GM23338 (cell line): Measurements from ENCODE around the gene ST6GALNAC4. TPM values are rescaled to one million over a fixed set of nuclear protein-coding genes. Genes with fewer than 3 reads are reported as not detected.

ENCODE experiments used
- ATAC-seq: fragments of 200-7000 bp; cut with Tn5 transposase; 3 replicates; pipeline ENCODE4 v1.9.1; 2020
- DNase-seq: peaks from one replicate; pipeline ENCODE4 v3.0.0-alpha.2; 2015; ENCODE audit warnings: low spot score
- H2AFZ ChIP-seq: fragments of 200-600 bp; sonication (generic); 2 replicates; pipeline ENCODE4 v1.8.0; 2016; ENCODE audit warnings: antibody characterized with exemption, mild to moderate bottlenecking, moderate library complexity
- H3F3A ChIP-seq: fragments of 200-600 bp; sonication (generic); replicated peaks from 2 replicates; pipeline ENCODE4 v1.8.0; 2017; ENCODE audit warnings: antibody characterized with exemption, mixed run types, low read depth
- H3K27ac ChIP-seq: fragments of 200-600 bp; sonication (generic); 2 replicates; pipeline ENCODE4 v1.6.1; 2016; ENCODE audit warnings: low read depth
- H3K27me3 ChIP-seq: fragments of 200-600 bp; sonication (generic); 2 replicates; pipeline ENCODE4 v1.8.0; 2016; ENCODE audit warnings: mild to moderate bottlenecking, mixed run types, moderate library complexity; ENCODE audit not compliant: insufficient read depth
- H3K36me3 ChIP-seq: fragments of 200-600 bp; sonication (generic); 2 replicates; pipeline ENCODE4 v1.8.0; 2016; ENCODE audit warnings: mild to moderate bottlenecking; ENCODE audit not compliant: insufficient read depth
- H3K4me1 ChIP-seq: fragments of 200-600 bp; sonication (generic); 2 replicates; pipeline ENCODE4 v1.8.0; 2016; ENCODE audit warnings: mild to moderate bottlenecking, moderate library complexity; ENCODE audit not compliant: insufficient read depth
- H3K4me2 ChIP-seq: fragments of 200-600 bp; sonication (generic); 2 replicates; pipeline ENCODE4 v1.7.1; 2017; ENCODE audit warnings: mixed run types
- H3K4me3 ChIP-seq: fragments of 200-600 bp; sonication (generic); 2 replicates; pipeline ENCODE4 v1.6.1; 2016; ENCODE audit warnings: mixed run types
- H3K79me2 ChIP-seq: fragments of 200-600 bp; sonication (generic); replicated peaks from 2 replicates; pipeline ENCODE4 v1.8.0; 2017; ENCODE audit warnings: mild to moderate bottlenecking; ENCODE audit not compliant: insufficient read depth
- H3K9me2 ChIP-seq: fragments of 200-600 bp; sonication (generic); 2 replicates; pipeline ENCODE4 v1.8.0; 2017; ENCODE audit not compliant: insufficient read depth
- H4K20me1 ChIP-seq: fragments of 200-600 bp; sonication (generic); replicated peaks from 2 replicates; pipeline ENCODE4 v1.8.0; 2017; ENCODE audit warnings: mild to moderate bottlenecking; ENCODE audit not compliant: insufficient read depth
- H3K27ac Mint-ChIP-seq: 2 replicates; pipeline ENCODE4 v1.8.0; 2020; ENCODE audit warnings: inconsistent platforms, mild to moderate bottlenecking, moderate library complexity, mixed read lengths
- H3K27me3 Mint-ChIP-seq: 3 replicates; pipeline ENCODE4 v1.8.0; 2022; ENCODE audit warnings: low read depth, mild to moderate bottlenecking, moderate library complexity, mixed read lengths, inconsistent platforms; ENCODE audit not compliant: insufficient read depth, poor library complexity
- H3K36me3 Mint-ChIP-seq: 3 replicates; pipeline ENCODE4 v1.8.0; 2021; ENCODE audit warnings: low read depth, mild to moderate bottlenecking, inconsistent platforms, moderate library complexity, mixed read lengths
- H3K4me1 Mint-ChIP-seq: 3 replicates; pipeline ENCODE4 v1.8.0; 2020; ENCODE audit warnings: mild to moderate bottlenecking, inconsistent platforms, mixed read lengths
- H3K4me3 Mint-ChIP-seq: 3 replicates; pipeline ENCODE4 v1.8.0; 2021; ENCODE audit warnings: moderate library complexity, mild to moderate bottlenecking, inconsistent platforms, mixed read lengths
- H3K9me3 Mint-ChIP-seq: 3 replicates; pipeline ENCODE4 v1.8.0; 2020; ENCODE audit warnings: moderate library complexity, mild to moderate bottlenecking, inconsistent platforms, mixed read lengths
- CREB1 ChIP-seq: fragments of 250-450 bp; sonication (Bioruptor Pico); IDR thresholded peaks from 2 replicates; pipeline ENCODE4 v1.5.0; 2020; ENCODE audit warnings: low read depth, mild to moderate bottlenecking, moderate library complexity
- CTCF ChIP-seq, 2 experiments: fragments of 200-600 bp in 1 of 2; sonication (generic) in 1 of 2; conservative IDR thresholded peaks; 2 replicates each; pipeline versions ENCODE4 v1.5.1 to v1.6.1; 2016 to 2017; ENCODE audit warnings: antibody characterized with exemption in 2 of 2, low read depth in 2 of 2, mild to moderate bottlenecking in 2 of 2, moderate library complexity in 1 of 2
- ETS1 ChIP-seq: IDR thresholded peaks from 2 replicates; pipeline ENCODE4 v1.6.1; 2016; ENCODE audit warnings: antibody characterized with exemption
- EZH2 ChIP-seq: fragments of 200-600 bp; sonication (generic); IDR thresholded peaks from one replicate; pipeline ENCODE4 v1.8.0; 2017; ENCODE audit warnings: antibody characterized with exemption, mild to moderate bottlenecking, low read depth; ENCODE audit not compliant: unreplicated experiment
- EZH2phosphoT487 ChIP-seq: fragments of 200-600 bp; sonication (generic); IDR thresholded peaks from one replicate; pipeline ENCODE4 v1.8.1; 2018; ENCODE audit warnings: antibody characterized with exemption; ENCODE audit not compliant: unreplicated experiment
- JUNB ChIP-seq: IDR thresholded peaks from one replicate; pipeline ENCODE4 v1.6.1; 2016; ENCODE audit warnings: antibody characterized with exemption; ENCODE audit not compliant: unreplicated experiment
- NANOG ChIP-seq: IDR thresholded peaks from 2 replicates; pipeline ENCODE4 v1.6.1; 2016; ENCODE audit warnings: antibody characterized with exemption, borderline replicate concordance
- POLR2AphosphoS5 ChIP-seq: IDR thresholded peaks from 2 replicates; pipeline ENCODE4 v1.6.1; 2016; ENCODE audit warnings: antibody characterized with exemption, low read depth
- REST ChIP-seq: IDR thresholded peaks from one replicate; pipeline ENCODE4 v1.6.1; 2018; ENCODE audit warnings: antibody characterized with exemption; ENCODE audit not compliant: unreplicated experiment
- STAT1 ChIP-seq: IDR thresholded peaks from one replicate; pipeline ENCODE4 v1.6.1; 2016; ENCODE audit warnings: antibody characterized with exemption; ENCODE audit not compliant: unreplicated experiment
- ZNF114 ChIP-seq: fragments of 250-450 bp; sonication (Bioruptor Pico); IDR thresholded peaks from 2 replicates; pipeline ENCODE4 v1.5.0; 2020; ENCODE audit warnings: mild to moderate bottlenecking, moderate library complexity
- ZNF331 ChIP-seq: fragments of 250-450 bp; sonication (Bioruptor Pico); IDR thresholded peaks from 2 replicates; pipeline ENCODE4 v1.5.0; 2020; ENCODE audit warnings: low read depth, mild to moderate bottlenecking, moderate library complexity
- ZNF462 ChIP-seq: fragments of 250-450 bp; sonication (Bioruptor Pico); IDR thresholded peaks from 2 replicates; pipeline ENCODE4 v1.5.0; 2020; ENCODE audit warnings: mild to moderate bottlenecking, moderate library complexity
- polyA plus RNA-seq: library from polyadenylated mRNA; unstranded; fragments of >200 nt; fragmentation: Nextera tagmentation; extraction: Ambion mirVana; gene quantifications from 2 replicates; pipeline ENCODE4 v1.2.1, GENCODE V29; 2016
- total RNA-seq: library from RNA; depleted of rRNA; stranded (reverse); fragments of >200 nt; shearing (Covaris generic); gene quantifications from 2 replicates; pipeline ENCODE4 v1.2.3, GENCODE V29; 2014

ST6GALNAC4 gene
- total and polyA plus RNA-seq, 2 experiments from 2014 or later = 8.1 to 35.3 TPM

GRCh38 chr9:127904561-127905003 lies 12.3 kb downstream of the ST6GALNAC4 start:
- Mint-ChIP-seq H3K4me1 (peaks cover 23% of the 10 kb centered on the region), H3K27me3 (peaks cover 11% of the 10 kb centered on the region), H3K36me3 (no peaks in the 10 kb centered on the region), H3K27ac (0 out of 2 replicates have a peak overlapping the region, but pooled peaks have one; percentile 35), H3K9me3 (no peaks in the 10 kb centered on the region), H3K4me3 (peak overlapping the region; percentile 21; the same call in 2 of the 3 replicates)
- H3F3A ChIP-seq = peaks cover 18% of the 10 kb centered on the region
- peaks cover 5% of the 10 kb centered on the region; the same call in 1 of the 2 replicates for H3K27me3 ChIP-seq
- DNase-seq (peak; percentile 58), ATAC-seq (peak; percentile 72)
- no peak overlapping the region for H3K27ac ChIP-seq
- H2AFZ ChIP-seq = no peak overlapping the region
- H3K4me1 ChIP-seq = peaks cover 28% of the 10 kb centered on the region
- H3K4me2 ChIP-seq = peak overlapping the region; percentile 68
- no peak for TF ChIP-seq ETS1
- TF ChIP-seq STAT1 = no peak
- no peak for TF ChIP-seq ZNF462 (CRISPR knock-in tag)
- no peak for TF ChIP-seq CREB1 (CRISPR knock-in tag)
- no peak for TF ChIP-seq REST
- no peak for TF ChIP-seq POLR2AphosphoS5
- no peak for TF ChIP-seq EZH2phosphoT487
- no peak for TF ChIP-seq ZNF114 (CRISPR knock-in tag)
- TF ChIP-seq NANOG = no peak
- no peak for TF ChIP-seq EZH2
- TF ChIP-seq JUNB = no peak
- no peak for TF ChIP-seq ZNF331
- no peak for TF ChIP-seq CTCF (conservative IDR thresholded peaks at IDR 0.05; ENCODE audit: low read depth in 2 of 2)
- H3K9me2 ChIP-seq = no peaks in the 10 kb centered on the region
- no peaks in the 10 kb centered on the region for H4K20me1 ChIP-seq
- H3K4me3 ChIP-seq = no peak overlapping the region
- H3K36me3 ChIP-seq = no peaks in the 10 kb centered on the region
- H3K79me2 ChIP-seq = no peaks in the 10 kb centered on the region
